Fibroblast of mammary gland (primary cell): Measurements from ENCODE around the gene APBB2.

Experiments used
- DNase-seq: peaks from one replicate; pipeline ENCODE4 v3.0.0-alpha.2; 2010; ENCODE audit warnings: low read depth
- H3K4me3 ChIP-seq: 2 replicates; pipeline ENCODE4 v1.5.1; 2011; ENCODE audit warnings: low read depth, mild to moderate bottlenecking, low read length, moderate library complexity; ENCODE audit not compliant: control insufficient read depth
- TF ChIP-seq, protein P1 (sequence below): conservative IDR thresholded peaks from 2 replicates; pipeline ENCODE4 v1.5.1; 2011; ENCODE audit warnings: low read depth, low read length, inconsistent platforms; ENCODE audit not compliant: control insufficient read depth, insufficient read depth

APBB2 gene

DNA sequence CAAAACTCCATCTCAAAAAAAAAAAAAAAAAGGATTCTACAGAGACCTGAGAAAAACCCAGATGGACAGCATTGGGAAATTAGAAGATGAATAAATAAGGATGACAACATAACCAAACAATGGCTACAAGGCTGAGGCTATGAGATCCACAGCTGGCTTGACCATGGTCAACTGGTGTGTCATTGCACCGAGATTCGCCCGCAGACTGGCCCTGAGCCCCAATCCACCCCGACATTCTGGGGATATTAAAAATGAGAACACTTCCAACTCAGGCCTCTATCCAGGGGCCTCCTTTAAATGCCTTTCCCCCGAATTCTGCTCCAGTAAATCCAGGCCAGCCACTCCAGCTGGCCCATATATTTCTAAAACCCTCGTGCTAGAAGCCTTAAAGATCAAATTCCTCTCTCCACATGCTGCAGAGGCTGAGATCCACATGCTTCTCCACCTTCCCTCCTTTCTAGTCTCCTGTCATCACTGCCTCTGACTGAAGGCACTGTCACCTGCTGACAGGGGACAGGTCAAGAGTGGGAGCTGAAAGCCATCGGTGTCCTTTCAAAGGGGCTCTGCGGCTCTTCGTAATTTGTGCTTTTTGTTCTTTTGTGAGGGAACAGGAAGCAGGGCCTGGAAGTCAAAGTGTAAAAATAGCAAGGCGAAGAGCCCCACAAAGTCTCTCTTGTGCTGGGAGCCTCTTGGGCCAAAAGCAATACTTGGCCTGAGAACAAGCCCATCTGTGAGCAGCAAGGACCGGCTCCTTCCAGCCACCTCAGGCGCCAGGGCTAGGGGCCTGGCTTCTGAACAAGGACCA is 260.9 kb downstream of the APBB2 start:
- peak; percentile 58 for DNase-seq
- H3K4me3 ChIP-seq = no peak overlapping the region
- TF ChIP-seq, protein P1, sequence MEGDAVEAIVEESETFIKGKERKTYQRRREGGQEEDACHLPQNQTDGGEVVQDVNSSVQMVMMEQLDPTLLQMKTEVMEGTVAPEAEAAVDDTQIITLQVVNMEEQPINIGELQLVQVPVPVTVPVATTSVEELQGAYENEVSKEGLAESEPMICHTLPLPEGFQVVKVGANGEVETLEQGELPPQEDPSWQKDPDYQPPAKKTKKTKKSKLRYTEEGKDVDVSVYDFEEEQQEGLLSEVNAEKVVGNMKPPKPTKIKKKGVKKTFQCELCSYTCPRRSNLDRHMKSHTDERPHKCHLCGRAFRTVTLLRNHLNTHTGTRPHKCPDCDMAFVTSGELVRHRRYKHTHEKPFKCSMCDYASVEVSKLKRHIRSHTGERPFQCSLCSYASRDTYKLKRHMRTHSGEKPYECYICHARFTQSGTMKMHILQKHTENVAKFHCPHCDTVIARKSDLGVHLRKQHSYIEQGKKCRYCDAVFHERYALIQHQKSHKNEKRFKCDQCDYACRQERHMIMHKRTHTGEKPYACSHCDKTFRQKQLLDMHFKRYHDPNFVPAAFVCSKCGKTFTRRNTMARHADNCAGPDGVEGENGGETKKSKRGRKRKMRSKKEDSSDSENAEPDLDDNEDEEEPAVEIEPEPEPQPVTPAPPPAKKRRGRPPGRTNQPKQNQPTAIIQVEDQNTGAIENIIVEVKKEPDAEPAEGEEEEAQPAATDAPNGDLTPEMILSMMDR = no peak

DNA sequence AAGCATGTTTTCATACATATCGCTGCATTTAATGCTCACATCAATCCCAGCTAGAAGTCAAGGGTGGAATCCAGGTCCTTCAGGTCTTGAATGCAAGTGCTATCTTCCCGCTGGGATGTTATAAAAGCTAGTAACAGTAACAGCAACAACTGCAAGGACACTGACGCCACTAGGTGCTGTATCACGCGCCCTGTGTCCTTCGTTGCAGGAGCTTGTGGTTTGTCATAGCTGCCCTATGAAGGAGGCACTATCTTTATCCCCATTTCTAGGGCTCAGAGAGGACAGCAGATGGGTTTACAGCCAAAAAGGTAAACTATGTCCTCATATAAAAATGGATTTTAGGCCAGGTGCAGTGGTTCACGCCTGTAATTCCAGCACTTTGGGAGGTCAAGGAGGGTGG is 261.7 kb downstream of the APBB2 start:
- no peak for DNase-seq
- TF ChIP-seq, protein P1 = no peak
- H3K4me3 ChIP-seq = no peak overlapping the region

- DNase-seq = no peak
Observed at GRCh38 chr4:40952217-40952616, 262.1 kb downstream of the APBB2 start.

GRCh38 chr4:40951026-40951425 is 263.3 kb downstream of the APBB2 start:
- TF ChIP-seq, protein P1 = no peak
- H3K4me3 ChIP-seq = no peak overlapping the region
- DNase-seq = no peak

More at GRCh38 chr4:40952217-40952616, 262.1 kb downstream of the APBB2 start:
- TF ChIP-seq, protein P1 = no peak
- H3K4me3 ChIP-seq = no peak overlapping the region

GRCh38 chr4:40949358-40950100 is 264.8 kb downstream of the APBB2 start:
- no peak overlapping the region for H3K4me3 ChIP-seq
- DNase-seq = no peak
- TF ChIP-seq, protein P1 = no peak

- H3K4me3 ChIP-seq = no peak overlapping the region
- DNase-seq = no peak
- TF ChIP-seq, protein P1 = no peak
Observed at GRCh38 chr4:40948014-40948413, 266.3 kb downstream of the APBB2 start.
